Pancreas (tissue), 10 donors: Measurements from ENCODE around the gene RPA4. TPM values are rescaled to one million over a fixed set of nuclear protein-coding genes. Genes with fewer than 3 reads are reported as not detected.

ENCODE experiments used
- ATAC-seq, 4 donors: fragments of 200-7000 bp; cut with Tn5 transposase; one replicate each; pipeline versions ENCODE4 v1.8.0 to v1.9.1; 2020; ENCODE audit warnings: mild to moderate bottlenecking in 4 of 4, moderate library complexity in 4 of 4
- DNase-seq, 6 donors: peaks; one replicate each; pipeline ENCODE4 v3.0.0-alpha.2; 2020
- FAIRE-seq: peaks from 2 replicates; lab custom pipeline; 2012; peaks lifted over from hg19 to GRCh38; lab: Jason Lieb, UNC
- H3K27ac ChIP-seq, 4 donors: fragments of 200-600 bp; sonication (generic); 1 replicate in 3 of 4; 2 replicates in 1 of 4; pipeline versions ENCODE4 v1.5.0 to v1.8.0; 2020
- H3K27me3 ChIP-seq, 4 donors: fragments of 200-600 bp; one replicate each; pipeline ENCODE4 v1.8.0; 2021
- H3K36me3 ChIP-seq, 3 donors: fragments of 200-600 bp; sonication (generic) in 1 of 3; one replicate each; pipeline versions ENCODE4 v1.5.0 to v1.8.0; 2020 to 2021
- H3K4me1 ChIP-seq, 3 donors: fragments of 200-600 bp; one replicate each; pipeline ENCODE4 v1.8.0; 2021
- H3K4me3 ChIP-seq, 4 donors: fragments of 200-600 bp; sonication (generic) in 2 of 4; one replicate each; pipeline versions ENCODE4 v1.5.0 to v1.8.0; 2020 to 2021
- H3K9me3 ChIP-seq, 4 donors: fragments of 200-600 bp; one replicate each; pipeline ENCODE4 v1.8.0; 2021
- WGBS, 2 donors: extraction: QIAGEN DNeasy Blood & Tissue Kit; methylation state at CpG; one replicate each; pipeline ENCODE4 v1.1.7; 2013; 5-methylcytosine and 5-hydroxymethylcytosine counted together
- intact Hi-C, 3 donors: fragments of 100-400 bp; cut with DNase I; formaldehyde crosslinking; loops; one replicate each; pipeline versions ENCODE4 v1.11.1 to v1.14.2; 2022
- polyA plus RNA-seq, 2 donors: library from polyadenylated mRNA; stranded (reverse); fragments of 200-250 nt; gene quantifications; one replicate each; pipeline ENCODE4 v1.2.3, GENCODE V29; 2013
- total RNA-seq, 6 donors: library from RNA; stranded (reverse); fragmentation: NEBNext Ultra II Directional in 4 of 6; extraction: Animal tissue kit (Norgen Biotek cat#: 25700) in 4 of 6; gene quantifications; one replicate each; pipeline versions ENCODE4 v1.2.1 to v1.2.4, GENCODE V29; 2021 to 2023
- TF ChIP-seq, protein P1 (sequence below), 4 donors: fragments of 200-600 bp; sonication (generic) in 3 of 4; IDR thresholded peaks; one replicate each; pipeline versions ENCODE4 v1.5.0 to v1.8.0; 2021; ENCODE audit warnings: antibody characterized with exemption in 4 of 4
- donor health status: healthy with polysubstance abuse.
- donor health status: DM: no; HTN: no; CAD: no; lungs with moderate emphysema.
- donor health status: DM: no; HTN: no; CAD: no.
- donor health status: control.
- donor health status: control.
- donor health status: Bipolar disorder and iron deficiency.
- donor health status: DM: yes; HTN: yes; CAD: no.
- donor health status: DM: no; HTN: no; CAD: no.
- donor health status: DM: no; HTN: no; CAD: no.
- donor health status: DM: yes; HTN: yes; CAD: no.

Gene RPA4
- total and polyA plus RNA-seq, 8 donors = 0.07 to 0.62 (median 0.30) TPM

DNA sequence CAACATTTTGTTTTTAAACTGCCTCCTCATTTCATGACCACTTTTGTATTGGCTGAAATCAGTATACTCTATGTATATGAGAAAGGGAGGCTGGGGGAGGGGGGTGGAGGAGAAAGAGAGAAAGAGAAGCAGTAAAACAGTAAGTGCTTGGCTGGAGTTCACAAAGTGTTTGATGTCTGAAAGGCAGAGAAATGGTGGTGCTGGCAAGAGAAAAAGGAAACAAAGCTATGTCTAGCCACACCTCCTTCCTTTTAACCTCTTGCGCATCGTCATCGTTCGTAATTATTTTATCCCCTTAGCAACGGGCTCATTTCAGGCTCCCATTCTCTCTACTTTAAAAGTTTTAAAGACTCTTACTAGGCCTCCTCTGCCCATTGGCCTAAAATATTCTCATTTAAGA lies 25.6 kb downstream of the RPA4 start:
- intact Hi-C loops = no loop called here
- Histone ChIP-seq H3K27ac (no peak overlapping the region), H3K4me3 (no peak overlapping the region), H3K27me3 (no peaks in the 10 kb centered on the region), H3K9me3 (no peaks in the 10 kb centered on the region), H3K36me3 (no peaks in the 10 kb centered on the region), H3K4me1 (no peaks in the 10 kb centered on the region)
- DNase-seq (no peak), ATAC-seq (no peak), FAIRE-seq (no peak)
- 83 to 92% methylated on average over 5 of the region's 5 CpGs for WGBS, 2 donors
- TF ChIP-seq, protein P1, sequence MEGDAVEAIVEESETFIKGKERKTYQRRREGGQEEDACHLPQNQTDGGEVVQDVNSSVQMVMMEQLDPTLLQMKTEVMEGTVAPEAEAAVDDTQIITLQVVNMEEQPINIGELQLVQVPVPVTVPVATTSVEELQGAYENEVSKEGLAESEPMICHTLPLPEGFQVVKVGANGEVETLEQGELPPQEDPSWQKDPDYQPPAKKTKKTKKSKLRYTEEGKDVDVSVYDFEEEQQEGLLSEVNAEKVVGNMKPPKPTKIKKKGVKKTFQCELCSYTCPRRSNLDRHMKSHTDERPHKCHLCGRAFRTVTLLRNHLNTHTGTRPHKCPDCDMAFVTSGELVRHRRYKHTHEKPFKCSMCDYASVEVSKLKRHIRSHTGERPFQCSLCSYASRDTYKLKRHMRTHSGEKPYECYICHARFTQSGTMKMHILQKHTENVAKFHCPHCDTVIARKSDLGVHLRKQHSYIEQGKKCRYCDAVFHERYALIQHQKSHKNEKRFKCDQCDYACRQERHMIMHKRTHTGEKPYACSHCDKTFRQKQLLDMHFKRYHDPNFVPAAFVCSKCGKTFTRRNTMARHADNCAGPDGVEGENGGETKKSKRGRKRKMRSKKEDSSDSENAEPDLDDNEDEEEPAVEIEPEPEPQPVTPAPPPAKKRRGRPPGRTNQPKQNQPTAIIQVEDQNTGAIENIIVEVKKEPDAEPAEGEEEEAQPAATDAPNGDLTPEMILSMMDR (IDR thresholded peaks at IDR 0.05) = no peak

DNA sequence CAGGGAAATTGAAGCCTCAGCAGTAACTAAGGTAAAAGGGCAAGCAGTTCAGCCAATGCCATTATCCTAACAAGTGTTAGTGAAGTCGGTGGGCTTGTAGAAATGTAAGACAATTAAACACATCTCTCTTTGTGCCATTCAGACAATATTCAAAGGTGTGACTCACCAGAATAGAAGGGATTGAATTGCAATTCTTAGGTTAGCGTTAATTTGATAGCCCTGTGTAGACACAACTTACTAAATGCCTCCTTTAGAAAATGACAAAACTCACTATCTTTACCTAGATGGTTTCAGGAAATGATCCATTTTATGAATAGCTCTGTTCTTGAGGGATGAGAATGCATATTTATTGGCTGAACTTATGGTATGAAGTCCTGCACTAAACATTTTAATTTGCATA lies 35.2 kb downstream of the RPA4 start:
- 66 to 99% methylated on average over 2 of the region's 2 CpGs for WGBS, 2 donors
- no peak for DNase-seq
- no peaks in the 10 kb centered on the region for H3K9me3 ChIP-seq
- no peaks in the 10 kb centered on the region for H3K36me3 ChIP-seq
- TF ChIP-seq, protein P1 (IDR thresholded peaks at IDR 0.05) = no peak
- H3K27me3 ChIP-seq = no peaks in the 10 kb centered on the region
- H3K4me3 ChIP-seq = no peak overlapping the region
- no peak for FAIRE-seq
- intact Hi-C loops = no loop called here
- no peak for ATAC-seq
- no peaks in the 10 kb centered on the region for H3K4me1 ChIP-seq
- H3K27ac ChIP-seq = no peak overlapping the region

DNA sequence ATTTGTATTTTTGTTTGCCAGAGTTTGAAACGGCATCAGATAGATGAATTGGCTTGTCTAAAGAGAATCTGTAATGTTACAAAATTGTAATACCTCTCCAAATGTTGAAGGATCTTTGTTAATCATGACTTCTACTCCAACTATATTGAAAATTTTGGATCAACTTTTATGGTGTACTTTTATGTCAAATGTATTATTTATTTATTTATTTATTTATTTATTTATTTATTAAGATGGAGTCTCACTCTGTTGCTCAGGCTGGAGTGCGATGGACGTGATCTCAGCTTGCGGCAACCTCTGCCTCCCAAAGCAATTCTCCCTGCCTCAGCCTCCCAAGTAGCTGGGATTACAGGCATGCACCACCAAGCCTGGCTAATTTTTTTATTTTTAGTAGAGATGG lies 36.0 kb downstream of the RPA4 start:
- no peaks in the 10 kb centered on the region for H3K4me1 ChIP-seq
- DNase-seq = no peak
- H3K27ac ChIP-seq = no peak overlapping the region
- no peaks in the 10 kb centered on the region for H3K9me3 ChIP-seq
- FAIRE-seq = no peak
- TF ChIP-seq, protein P1 (IDR thresholded peaks at IDR 0.05) = no peak
- no peaks in the 10 kb centered on the region for H3K36me3 ChIP-seq
- intact Hi-C loops = no loop called here
- H3K27me3 ChIP-seq = no peaks in the 10 kb centered on the region
- WGBS, 2 donors = 75 to 96% methylated on average over 4 of the region's 4 CpGs
- no peak for ATAC-seq
- H3K4me3 ChIP-seq = no peak overlapping the region

DNA sequence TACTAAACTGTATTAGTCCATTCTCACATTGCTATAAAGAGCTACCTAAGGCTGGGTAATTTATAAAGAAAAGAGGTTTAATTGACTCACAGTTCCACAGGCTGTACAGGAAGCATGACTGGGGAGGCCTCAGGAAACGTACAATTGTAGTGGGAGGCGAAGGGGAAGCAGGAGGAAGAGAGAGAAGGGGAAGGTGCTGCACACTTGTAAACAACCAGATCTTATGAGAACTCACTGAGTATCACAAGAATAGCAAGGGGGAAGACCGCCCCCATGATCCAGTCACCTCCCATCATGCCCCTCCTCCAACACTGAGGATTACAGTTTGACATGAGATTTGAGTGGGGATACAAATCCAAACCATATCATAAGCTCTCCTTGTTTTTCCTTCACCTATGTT lies 40.9 kb downstream of the RPA4 start:
- intact Hi-C loops = no loop called here
- TF ChIP-seq, protein P1 (IDR thresholded peaks at IDR 0.05) = no peak
- Histone ChIP-seq H3K4me1 (no peaks in the 10 kb centered on the region), H3K27me3 (no peaks in the 10 kb centered on the region), H3K9me3 (no peaks in the 10 kb centered on the region), H3K4me3 (no peak overlapping the region), H3K27ac (no peak overlapping the region), H3K36me3 (no peaks in the 10 kb centered on the region)
- WGBS, 2 donors = 79 to 92% methylated on average over 3 of the region's 3 CpGs
- no peak for ATAC-seq
- DNase-seq = no peak
- no peak for FAIRE-seq

DNA sequence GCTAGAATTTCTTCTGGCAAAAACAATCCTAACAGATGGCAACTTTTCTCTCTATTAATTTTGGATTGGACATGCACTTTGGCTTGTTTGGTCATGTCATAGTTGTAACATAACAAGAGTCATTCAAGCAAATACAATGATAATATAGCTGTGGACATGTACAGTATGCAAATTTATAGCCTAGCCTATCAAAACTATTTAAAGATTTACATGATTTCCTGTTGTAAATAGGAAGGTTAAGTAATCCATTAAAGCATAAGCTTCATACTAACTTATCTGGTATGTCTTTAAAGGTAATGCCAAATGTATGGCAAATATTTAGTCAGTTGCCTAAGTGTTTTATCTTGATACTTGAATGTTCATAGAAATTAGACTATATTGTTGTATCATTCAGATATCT lies 45.3 kb downstream of the RPA4 start:
- Histone ChIP-seq H3K36me3 (peaks cover 0 to 6% (median 0%) of the 10 kb centered on the region in 3 donors), H3K4me1 (no peaks in the 10 kb centered on the region), H3K9me3 (no peaks in the 10 kb centered on the region), H3K4me3 (no peak overlapping the region), H3K27me3 (no peaks in the 10 kb centered on the region), H3K27ac (no peak overlapping the region)
- ATAC-seq (no peak), DNase-seq (no peak), FAIRE-seq (no peak)
- intact Hi-C loops = no loop called here
- TF ChIP-seq, protein P1 (IDR thresholded peaks at IDR 0.05) = no peak

Other genes starting within 250 kb of the RPA4 start
- gene DIAPH2, start 199.1 kb upstream of the RPA4 start, total RNA-seq = 10 to 100 TPM in 1 of 6 donors, 1 to 10 TPM in 5; 5.7 to 10.0 (median 6.0) TPM
- gene DIAPH2, start 199.1 kb upstream of the RPA4 start, polyA plus RNA-seq = 1 to 10 TPM; 1.9 to 3.3 TPM